Measurements from ENCODE around the gene PLA2G6.

The PLA2G6 gene

GRCh38 chr22:38181453-38182200, at the start of gene PLA2G6:
Gene PLA2G6 (minus strand): TSS chr22:38181830. CDS start chr22:38169426, 12,404 bp downstream.
- peak; percentile 97 for DNase-seq

GRCh38 chr22:38230916-38231315, 49.3 kb upstream of the PLA2G6 start:
- DNase-seq = no peak

GRCh38 chr22:38230108-38230825, 48.6 kb upstream of the PLA2G6 start:
- peak; percentile 58 for DNase-seq

GRCh38 chr22:38228873-38229740, 47.5 kb upstream of the PLA2G6 start:
- peak; percentile 33 for DNase-seq

GRCh38 chr22:38228326-38228872, 46.8 kb upstream of the PLA2G6 start:
- no peak for DNase-seq

GRCh38 chr22:38226853-38227649, 45.4 kb upstream of the PLA2G6 start:
- no peak for DNase-seq

- DNase-seq = no peak
Measured at GRCh38 chr22:38223289-38223960, 41.8 kb upstream of the PLA2G6 start.

- no peak for DNase-seq
Measured at GRCh38 chr22:38222797-38223119, 41.1 kb upstream of the PLA2G6 start.

- no peak for DNase-seq
Measured at GRCh38 chr22:38221908-38222796, 40.5 kb upstream of the PLA2G6 start.

GRCh38 chr22:38221407-38221806, 39.8 kb upstream of the PLA2G6 start:
- no peak for DNase-seq

- DNase-seq = no peak
Measured at GRCh38 chr22:38220653-38221386, 39.2 kb upstream of the PLA2G6 start.

GRCh38 chr22:38220163-38220562, 38.5 kb upstream of the PLA2G6 start:
- no peak for DNase-seq

GRCh38 chr22:38219632-38220031, 38.0 kb upstream of the PLA2G6 start:
- no peak for DNase-seq

- DNase-seq = peak; percentile 17
Measured at GRCh38 chr22:38218661-38219622, 37.3 kb upstream of the PLA2G6 start.

- no peak for DNase-seq
Measured at GRCh38 chr22:38215156-38216038, 33.8 kb upstream of the PLA2G6 start.

- DNase-seq = peak; percentile 81
Measured at GRCh38 chr22:38214302-38215056, 32.8 kb upstream of the PLA2G6 start.

GRCh38 chr22:38213990-38214301, 32.3 kb upstream of the PLA2G6 start:
- DNase-seq = no peak

All from CD4-positive, alpha-beta T cell treated with Interleukin-6 for 4 hours (primary cell).